H54 (cell line): ENCODE measurements around the gene RPS14.

ENCODE experiments used
- DNase-seq: peaks from one replicate; pipeline ENCODE4 v3.0.0; 2011; ENCODE audit warnings: low spot score, mixed read lengths; ENCODE audit not compliant: insufficient read length
- FAIRE-seq: peaks from 3 replicates; lab custom pipeline; 2011; peaks lifted over from hg19 to GRCh38; lab: Jason Lieb, UNC
- POLR2A ChIP-seq: IDR thresholded peaks from 2 replicates; pipeline ENCODE4 v1.6.1; 2011; ENCODE audit warnings: low read depth, mild to moderate bottlenecking, low read length

RPS14 gene

DNA sequence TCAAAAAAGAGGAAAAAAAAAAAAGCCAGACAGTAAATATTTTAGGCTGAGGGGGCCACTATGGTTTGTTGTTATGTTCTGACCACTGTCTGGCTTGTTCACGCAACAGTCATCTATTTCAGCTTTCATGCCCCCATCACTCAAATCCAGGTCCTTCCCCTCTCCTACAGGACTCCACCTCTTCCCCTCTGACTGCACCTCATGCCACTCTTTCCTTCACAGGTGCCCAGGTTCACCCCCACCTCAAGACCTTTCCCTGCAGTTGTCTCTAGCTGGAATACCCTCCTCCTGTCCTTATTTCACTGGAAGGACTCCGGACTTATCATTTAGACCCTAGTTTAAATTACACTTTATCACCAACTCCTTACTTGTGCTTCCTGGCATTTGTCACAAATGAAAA is 3.5 kb downstream of the RPS14 start:
- no peak for TF ChIP-seq POLR2A
- FAIRE-seq (no peak), DNase-seq (no peak)

DNA sequence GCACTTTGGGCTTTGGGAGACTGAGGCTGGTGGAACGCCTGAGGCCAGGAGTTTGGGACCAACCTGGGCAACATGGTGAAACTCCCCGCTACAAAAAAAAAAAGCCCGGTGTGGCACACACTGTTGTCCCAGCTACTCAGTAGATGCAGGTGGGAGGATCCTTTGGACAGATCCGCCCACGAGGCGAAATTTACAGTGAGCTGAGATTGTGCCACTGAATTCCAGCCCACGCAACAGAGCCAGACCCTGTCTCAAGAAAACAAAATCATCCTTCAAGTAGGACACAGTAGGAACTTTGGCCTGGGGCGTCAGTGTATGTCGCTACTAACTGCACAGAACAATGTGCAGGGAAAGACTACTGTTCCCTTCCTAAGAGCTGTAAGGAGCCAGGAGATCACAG is 4.8 kb downstream of the RPS14 start:
- no peak for FAIRE-seq
- no peak for DNase-seq
- no peak for TF ChIP-seq POLR2A

DNA sequence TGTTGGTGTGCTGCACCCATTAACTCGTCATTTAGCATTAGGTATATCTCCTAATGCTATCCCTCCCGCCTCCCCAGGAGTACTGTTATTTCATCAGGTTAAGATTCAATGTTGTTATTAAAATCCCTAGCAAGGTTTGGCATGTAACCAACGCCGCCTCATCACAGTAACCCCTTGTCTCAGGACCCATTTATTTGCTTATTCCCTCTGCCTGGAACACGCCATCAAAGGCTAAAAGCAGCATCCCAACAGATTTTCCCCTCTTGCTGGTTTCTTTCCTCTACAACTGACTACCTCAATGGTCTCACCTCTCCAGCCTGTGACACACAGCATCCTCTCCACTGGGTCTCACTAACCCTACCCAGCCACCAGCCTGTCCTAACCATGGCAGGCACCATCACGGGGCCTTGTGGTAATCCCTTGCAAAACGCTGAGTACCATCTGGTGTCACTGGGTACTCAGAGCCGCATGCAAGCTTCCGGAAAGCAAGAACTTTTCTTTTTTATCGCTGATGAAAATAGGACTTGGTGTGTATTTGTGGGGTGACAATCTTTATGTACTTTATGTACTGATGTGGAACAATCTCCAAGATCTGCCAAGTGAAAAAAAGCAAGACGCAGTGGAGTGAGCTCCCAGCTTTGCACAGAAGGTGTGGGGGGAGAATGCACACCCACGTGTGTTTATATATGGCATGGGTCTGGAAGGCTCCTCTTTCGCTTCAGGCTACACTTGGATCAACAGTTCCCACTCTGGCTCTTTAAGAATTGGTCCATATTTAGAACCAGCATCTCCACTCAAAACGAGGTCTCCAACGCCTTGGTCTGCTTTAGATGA is 6.1 kb downstream of the RPS14 start:
- no peak for DNase-seq
- no peak for FAIRE-seq
- no peak for TF ChIP-seq POLR2A

DNA sequence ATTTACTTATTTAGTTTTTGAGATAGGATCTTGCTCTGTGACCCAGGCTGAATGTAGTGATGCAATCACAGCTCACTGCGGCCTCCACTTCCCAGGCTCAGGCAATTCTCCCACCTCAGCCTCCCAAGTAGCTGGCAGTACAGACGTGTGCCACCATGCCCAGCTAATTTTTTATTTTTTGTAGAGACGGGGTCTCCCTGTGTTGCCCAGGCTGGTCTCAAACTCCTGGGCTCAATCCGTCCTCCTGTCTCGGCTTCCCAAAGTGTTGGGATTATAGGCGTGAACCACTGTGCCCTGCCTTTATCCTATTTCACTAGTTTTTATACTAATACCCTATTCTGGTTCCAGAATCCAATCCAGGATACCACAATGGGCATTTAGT is 6.8 kb downstream of the RPS14 start:
- DNase-seq = no peak
- FAIRE-seq = no peak
- TF ChIP-seq POLR2A = no peak

DNA sequence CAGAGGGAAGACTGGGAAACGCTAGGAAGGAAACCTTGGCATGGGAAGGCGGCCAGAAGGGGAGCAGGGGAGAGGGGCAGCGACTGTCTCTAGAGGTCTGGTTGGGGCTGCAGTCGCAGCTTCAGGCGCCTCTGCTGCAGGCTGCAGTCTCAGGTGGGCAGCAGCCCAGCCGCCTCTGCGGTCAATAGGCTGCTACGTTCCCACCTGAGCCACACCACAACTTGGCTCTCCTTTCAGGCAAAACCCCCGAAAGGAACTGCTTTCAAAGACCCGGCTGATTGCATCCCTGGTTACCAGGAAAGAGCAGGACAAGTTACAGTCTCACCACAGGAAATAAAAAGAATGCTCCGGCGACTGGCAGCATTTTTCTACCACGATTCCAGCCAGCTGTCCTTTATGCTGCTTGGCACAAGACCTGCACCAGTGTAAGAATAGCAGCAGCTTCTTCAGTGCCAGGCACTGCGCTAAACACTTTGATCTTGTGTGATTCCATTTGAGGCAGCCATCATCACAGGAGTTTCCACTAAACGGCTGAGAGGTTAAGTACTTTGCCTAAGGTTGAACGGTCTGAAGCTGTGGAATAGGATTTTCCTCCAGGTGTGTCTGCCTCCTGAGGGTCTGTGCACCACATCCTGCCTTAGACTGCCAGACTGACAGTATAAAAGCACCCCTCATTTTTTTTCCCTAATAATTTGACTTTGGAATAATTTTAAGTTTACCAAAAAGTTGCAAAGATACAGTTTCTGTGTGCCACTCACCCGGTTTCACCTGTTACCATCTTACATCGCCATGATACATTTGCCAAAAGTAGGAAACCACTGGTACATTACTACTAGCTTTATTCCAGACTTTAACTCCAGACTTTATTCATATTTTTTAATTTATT is 7.5 kb downstream of the RPS14 start:
- DNase-seq (no peak), FAIRE-seq (no peak)
- TF ChIP-seq POLR2A = no peak

DNA sequence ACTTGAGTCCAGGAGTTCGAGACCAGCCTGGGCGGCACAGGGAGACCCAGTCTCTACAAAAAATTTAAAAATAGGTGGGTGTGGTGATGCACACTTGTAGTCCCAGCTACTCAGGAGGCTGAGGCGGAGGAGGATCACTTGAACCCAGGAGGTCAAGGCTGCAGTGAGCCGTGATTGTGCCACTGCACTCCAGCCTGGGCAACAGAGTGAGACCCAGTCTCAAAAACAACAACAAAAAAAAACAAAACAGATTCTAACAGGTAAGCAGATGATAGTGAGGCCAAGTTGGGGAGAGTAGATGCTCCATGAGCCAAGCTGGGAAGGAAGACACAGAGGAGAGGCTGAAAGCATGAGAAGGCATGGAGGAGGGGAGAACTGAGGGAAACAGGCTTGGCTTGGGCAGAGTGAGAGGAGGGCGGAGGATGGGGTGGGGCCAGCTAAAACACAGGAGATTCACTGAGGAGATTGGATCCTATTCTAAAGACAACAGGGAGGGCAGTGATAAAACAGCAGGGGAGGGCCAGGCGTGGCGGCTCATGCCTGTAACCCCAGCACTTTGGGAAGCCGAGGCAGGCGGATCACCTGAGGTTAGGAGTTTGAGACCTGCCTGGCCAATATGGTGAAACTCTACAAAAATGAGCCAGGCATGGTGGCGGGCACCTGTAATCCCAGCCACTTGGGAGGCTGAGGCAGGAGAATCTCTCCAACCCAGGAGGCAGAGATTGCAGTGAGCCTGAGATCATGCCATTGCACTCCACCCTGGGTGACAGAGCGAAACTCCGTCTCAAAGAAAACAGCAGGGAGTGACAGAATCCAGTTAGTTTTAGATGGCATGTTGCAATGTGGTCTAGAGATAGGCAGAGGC is 8.4 kb downstream of the RPS14 start:
- FAIRE-seq (no peak), DNase-seq (no peak)
- TF ChIP-seq POLR2A = no peak

DNA sequence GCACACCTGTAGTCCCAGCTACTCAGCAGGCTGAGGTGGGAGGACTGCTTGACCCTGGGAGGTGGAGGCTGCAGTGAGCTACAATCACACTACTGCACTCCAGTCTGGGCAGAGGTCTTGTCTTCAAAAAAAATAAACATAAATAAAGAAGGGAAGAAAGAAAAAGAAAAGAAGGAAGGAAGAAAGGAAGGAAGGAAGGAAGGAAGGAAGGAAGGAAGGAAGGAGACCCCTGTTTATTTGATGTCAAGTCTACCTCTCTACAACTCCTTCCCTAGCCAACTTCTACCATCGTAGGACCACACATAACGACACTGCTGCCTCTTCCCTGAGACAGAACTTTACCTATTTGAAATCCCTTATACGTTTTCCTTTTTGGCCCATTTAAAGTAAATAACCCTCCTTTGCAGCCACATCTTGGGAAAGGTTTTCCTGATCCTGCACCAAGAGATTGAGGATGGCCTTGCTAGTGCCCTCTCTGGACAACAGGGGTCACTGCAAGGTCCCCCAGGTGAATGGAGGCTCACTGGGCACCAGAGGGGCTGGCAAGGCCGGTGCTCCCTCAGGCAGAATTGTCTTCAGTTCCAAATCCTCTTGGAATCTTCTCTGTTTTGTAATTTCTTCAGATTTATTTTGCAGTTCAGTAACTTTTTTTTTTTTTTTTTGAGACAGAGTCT is 10.5 kb downstream of the RPS14 start:
- no peak for TF ChIP-seq POLR2A
- no peak for FAIRE-seq
- peak; percentile 50 for DNase-seq

DNA sequence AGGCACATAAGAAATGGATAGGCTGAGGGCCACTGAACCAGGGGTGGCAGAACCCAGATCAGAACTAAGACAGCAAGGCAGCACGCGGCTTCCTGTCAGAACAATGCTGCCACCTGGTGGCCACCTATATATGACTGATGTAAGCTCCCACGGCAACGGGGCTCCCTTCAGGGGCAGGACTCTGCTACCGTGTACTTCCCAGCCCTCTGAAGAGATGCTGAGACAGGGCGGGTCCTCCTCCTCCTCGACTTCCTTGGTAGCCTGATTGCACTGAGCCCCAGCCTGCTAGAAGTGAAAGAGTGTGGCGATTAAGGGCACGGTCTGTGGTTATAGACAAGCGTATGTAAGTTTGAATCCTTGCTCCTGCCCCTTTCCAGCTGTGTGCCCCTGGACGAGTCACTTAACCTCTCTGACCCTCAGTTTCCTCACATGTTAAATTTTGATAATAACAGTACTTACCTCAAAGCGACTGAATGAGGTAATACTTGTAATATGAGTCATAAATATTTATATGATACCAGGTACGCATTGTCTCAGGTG is 13.3 kb downstream of the RPS14 start:
- DNase-seq (peak; percentile 83), FAIRE-seq (no peak)
- no peak for TF ChIP-seq POLR2A

DNA sequence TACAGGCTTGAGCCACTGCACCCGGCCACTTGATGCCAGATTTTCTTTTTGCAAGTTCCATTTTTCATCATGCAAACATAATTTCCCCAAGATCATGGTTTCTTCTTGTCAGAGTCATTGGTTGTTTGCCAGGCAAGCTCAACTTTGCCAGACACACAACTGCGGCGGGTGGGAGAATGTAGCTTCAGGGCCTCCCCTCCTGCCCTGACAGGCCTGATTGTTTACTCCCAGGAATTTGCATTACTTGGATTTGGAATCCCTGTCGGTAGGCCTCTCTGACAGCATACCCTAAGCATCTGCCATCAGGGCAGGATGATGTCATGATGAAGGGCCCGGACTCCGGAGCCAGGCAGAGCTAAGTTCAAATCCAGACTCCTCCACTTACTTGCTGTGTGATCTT is 15.1 kb downstream of the RPS14 start:
- no peak for TF ChIP-seq POLR2A
- no peak for FAIRE-seq
- peak; percentile 78 for DNase-seq

DNA sequence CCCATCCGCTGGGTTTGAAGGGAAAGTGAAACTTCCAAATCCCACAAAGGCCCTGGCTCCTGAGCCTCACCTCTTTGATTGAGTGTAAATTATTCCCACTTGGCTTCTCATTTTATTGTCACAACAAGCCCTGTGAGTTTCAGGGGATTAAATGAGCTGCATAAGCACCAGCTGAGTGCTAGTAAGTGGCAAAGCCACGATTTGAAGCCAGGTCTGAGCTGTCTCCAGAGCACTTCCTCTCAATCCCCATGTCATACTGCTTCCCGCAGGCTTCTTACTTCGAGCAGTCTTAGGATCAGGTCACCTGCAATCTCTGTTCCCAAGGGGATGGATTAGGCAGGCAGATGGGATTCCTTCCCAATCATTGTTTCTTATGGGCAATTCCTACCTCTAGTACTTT is 18.0 kb downstream of the RPS14 start:
- FAIRE-seq = no peak
- DNase-seq = no peak
- no peak for TF ChIP-seq POLR2A

DNA sequence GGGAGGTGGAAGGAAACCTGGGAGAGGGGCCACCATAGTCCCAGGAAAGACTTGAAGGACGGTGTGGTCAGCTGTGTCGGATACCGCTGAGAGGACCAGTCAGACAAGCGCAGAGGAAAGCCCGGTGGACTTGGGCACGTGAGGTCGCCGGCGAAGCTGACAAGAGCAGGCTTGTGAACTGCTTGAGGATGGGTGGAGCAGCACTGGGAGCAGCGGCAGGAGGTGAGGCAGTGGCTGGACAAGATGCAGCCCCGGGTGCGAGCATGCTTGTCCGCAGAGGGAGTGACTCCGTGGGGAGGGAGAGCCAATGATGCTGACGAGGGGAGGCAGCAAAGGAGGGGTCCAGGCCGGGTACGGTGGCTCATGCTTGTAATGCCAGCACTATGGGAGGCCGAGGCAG is 18.5 kb downstream of the RPS14 start:
- DNase-seq (no peak), FAIRE-seq (no peak)
- TF ChIP-seq POLR2A = no peak

DNA sequence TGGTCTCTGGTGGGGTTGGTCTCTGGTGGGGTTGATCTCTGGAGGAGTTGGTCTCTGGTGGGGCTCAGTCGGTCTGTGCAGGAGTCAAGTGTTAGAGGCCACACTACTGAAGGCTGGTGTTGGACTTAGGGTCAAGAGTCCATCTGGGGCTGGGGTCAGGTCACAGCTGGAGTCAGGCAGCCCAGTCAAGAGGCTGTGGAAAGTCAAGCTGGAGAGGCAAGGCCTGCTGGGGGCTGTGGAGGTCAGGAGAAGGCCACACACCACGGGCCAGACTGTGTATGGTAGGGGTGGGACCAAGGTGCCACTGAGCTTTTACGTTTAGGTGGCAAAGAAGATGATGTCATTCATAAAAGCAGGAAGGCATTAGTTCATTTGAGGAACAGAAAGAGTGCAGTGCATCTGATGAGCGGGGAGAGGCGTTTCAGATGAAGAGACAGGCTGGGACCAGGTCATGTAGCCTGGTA is 20.1 kb downstream of the RPS14 start:
- no peak for FAIRE-seq
- no peak for DNase-seq
- no peak for TF ChIP-seq POLR2A

DNA sequence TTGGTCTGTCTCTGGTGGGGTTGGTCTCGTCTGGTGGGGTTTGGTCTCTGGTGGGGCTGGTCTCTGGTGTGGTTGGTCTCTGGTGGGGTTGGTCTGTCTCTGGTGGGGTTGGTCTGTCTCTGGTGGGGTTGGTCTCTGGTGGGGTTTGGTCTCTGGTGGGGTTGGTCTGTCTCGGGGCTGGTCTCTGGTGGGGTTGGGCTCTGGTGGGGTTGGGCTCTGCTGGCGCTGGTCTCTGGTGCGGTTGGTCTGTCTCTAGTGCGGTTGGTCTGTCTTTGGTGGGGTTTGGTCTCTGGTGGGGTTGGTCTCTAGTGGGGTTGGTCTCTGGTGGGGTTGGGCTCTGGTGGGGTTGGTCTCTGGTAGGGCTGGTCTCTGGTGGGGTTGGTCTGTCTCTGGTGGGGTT is 20.6 kb downstream of the RPS14 start:
- FAIRE-seq (no peak), DNase-seq (no peak)
- no peak for TF ChIP-seq POLR2A
